NOMO-1 treated with DMSO at 0.1 percent for 48 hours (cell line): Measurements from ENCODE around the gene DICER1.
"Not testable (repeated sequence)": the region's sequence is repeated elsewhere in the genome, so short reads cannot be mapped to it uniquely, and the experiment has no call there.

ENCODE experiments used
- DNase-seq: peaks from one replicate; lab custom pipeline; 2025; ENCODE audit not compliant: unreplicated experiment; lab: John Stamatoyannopoulos, UW

DICER1 gene

GRCh38 chr14:95150910-95151309 is 6.4 kb downstream of the DICER1 start:
- DNase-seq: no peak

GRCh38 chr14:95149441-95149840 is 7.9 kb downstream of the DICER1 start:
- no peak for DNase-seq

- DNase-seq: no peak
Measured at GRCh38 chr14:95147597-95147996, 9.7 kb downstream of the DICER1 start.

GRCh38 chr14:95146079-95146771 is 11.1 kb downstream of the DICER1 start:
- no peak for DNase-seq

DNA sequence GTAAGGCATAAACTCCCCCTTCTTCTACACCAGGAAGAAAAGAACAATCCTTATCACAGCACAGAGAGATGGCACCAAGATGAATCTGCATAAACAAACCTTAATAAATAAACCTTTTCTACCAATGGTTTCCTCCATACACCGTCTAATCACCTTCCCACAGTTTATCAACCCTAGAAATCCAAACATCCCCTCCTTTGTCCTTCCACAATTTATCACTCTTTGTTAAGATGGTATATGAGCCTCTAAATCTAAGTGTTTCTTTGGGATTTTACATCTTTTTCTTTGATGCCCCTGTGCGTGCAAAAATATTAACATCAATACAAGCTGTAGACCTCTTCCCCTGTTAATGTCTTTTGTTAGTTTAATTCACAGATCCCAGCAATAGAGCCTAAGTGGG is 12.5 kb downstream of the DICER1 start:
- DNase-seq: no peak

GRCh38 chr14:95143808-95144620 is 13.3 kb downstream of the DICER1 start:
- peak; percentile 50 for DNase-seq

DNA sequence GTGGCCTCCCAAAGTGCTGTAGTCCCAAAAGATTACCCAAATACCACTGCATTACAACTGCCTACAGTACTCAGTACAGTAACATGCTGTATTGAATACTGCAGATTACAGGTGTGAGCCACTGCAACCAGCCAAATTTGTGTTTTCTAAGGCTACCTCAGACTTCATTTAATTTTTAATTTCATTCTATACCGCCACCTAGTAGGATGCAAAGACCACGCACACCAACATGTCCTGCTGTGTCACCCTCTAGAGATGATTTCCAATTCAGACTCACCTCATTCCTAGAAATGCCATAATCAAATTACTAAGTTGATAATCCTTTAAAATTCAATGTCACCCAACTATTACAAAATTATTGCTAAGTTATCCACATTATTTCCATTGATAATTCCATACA is 15.1 kb downstream of the DICER1 start:
- no peak for DNase-seq

GRCh38 chr14:95141684-95142083 is 15.6 kb downstream of the DICER1 start:
- DNase-seq: no peak

GRCh38 chr14:95140060-95140858 is 17.1 kb downstream of the DICER1 start:
- DNase-seq: peak; percentile 91

GRCh38 chr14:95138876-95139275 is 18.5 kb downstream of the DICER1 start:
- DNase-seq: no peak

- DNase-seq: not testable (repeated sequence)
Measured at GRCh38 chr14:95138455-95138854, 18.9 kb downstream of the DICER1 start.

DNA sequence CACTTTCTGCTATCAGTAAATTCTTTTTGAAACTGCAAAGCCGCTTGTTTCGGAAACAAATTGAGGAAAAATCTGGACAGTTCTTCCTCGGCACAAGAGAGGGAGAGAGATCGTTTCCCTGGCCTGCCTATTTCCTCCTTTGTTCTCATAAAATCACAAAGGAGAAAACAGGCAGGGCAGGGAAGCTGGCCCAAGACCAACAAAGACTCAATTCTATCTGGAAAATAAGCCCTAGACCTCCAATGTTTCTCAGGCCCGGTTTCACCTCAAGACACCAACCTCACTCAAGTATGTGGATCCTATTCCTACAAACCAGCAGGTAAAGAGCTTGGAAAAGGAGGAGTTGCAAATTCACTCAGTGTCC is 19.5 kb downstream of the DICER1 start:
- no peak for DNase-seq

- no peak for DNase-seq
Measured at GRCh38 chr14:95137164-95137803, 20.0 kb downstream of the DICER1 start.

- no peak for DNase-seq
Measured at GRCh38 chr14:95136631-95137030, 20.7 kb downstream of the DICER1 start.

GRCh38 chr14:95134304-95134933 is 22.9 kb downstream of the DICER1 start:
- DNase-seq: no peak

DNA sequence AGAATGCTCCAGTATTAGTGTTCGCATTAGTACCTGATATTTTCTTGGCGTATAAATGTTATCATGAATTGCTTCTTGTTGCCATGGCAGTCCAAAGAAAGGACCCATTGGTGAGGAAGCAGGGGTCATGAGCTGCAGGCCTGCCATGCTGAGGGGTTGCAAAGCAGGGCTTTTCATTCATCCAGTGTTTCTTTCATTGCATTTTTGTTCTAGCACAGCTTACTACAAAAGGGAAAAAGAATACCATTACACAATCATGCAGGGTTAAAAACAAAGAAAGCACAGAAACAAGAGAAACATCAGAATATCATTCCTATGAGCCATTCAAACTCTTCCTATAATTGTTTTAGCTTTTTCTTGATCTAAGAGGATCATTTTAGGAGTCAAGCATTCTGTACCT is 24.0 kb downstream of the DICER1 start:
- no peak for DNase-seq

DNA sequence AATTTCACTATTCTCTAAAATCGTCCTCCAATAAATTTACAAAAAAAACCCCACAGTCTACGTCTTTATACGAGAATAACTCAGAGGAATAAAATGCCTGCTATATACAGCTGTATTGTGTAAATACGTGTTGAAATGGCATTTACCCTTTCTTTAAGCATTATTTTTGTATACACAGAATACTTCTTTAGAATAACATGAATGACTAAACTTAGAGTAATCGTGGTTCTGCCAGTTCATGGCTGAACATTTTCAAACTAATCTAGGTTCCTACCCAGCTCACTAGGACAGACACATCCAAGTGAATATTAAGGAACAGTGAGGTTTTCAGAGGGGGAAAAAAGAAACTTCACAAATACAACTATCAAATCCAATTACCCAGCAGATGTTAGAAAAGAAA is 24.6 kb downstream of the DICER1 start:
- no peak for DNase-seq

GRCh38 chr14:95130549-95130948 is 26.8 kb downstream of the DICER1 start:
- DNase-seq: no peak

DNA sequence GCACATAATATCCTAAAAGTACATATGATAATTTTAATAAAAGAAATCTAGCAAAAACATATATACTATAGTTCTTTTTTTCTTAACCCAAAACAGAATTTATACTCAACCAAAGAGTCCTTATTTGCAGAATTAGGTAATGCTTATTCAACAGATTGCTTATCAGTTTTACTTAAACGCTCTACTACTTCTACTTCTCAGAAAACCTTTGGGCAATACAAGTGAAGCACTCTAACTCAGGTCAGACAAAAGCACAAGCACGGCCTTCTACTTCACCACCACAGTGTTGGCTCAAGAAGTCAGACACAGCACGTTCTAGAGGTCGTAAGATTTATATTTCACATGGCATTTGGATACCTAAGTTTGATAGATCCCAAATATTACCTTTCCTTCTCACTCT is 29.2 kb downstream of the DICER1 start:
- DNase-seq: no peak

DNA sequence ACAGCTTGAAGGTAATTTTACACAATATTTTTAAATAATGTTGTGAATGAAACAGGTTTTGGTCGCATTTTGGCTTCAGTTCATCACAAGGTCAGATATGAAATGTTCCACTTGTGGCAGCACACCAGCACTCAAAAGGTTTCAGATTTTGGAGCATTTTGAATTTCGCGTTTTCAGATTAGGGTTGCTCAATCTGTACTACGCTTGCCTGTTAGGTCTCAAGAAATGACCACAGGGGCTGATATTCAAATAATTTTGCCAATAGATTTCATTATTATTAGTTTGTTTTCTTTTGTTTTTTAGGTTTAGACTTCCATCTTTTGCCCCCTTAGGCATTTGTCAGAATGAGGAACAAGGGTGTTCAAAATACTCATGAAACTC is 29.8 kb downstream of the DICER1 start:
- no peak for DNase-seq
